Left hindlimb (tissue), 1 donor: Measurements from ENCODE around the gene SEPTIN12.
"Not testable (repeated sequence)": the region's sequence is repeated elsewhere in the genome, so short reads cannot be mapped to it uniquely, and the experiment has no call there.

ENCODE experiments used
- DNase-seq: peaks from one replicate; pipeline ENCODE4 v3.0.0-alpha.2; 2018

Gene SEPTIN12

GRCh38 chr16:4801962-4802658, 14.0 kb upstream of the SEPTIN12 start, which contains the start of gene ROGDI:
TSS of gene ROGDI (minus strand) at chr16:4802633. CDS start at chr16:4802571, 62 bp downstream.
- DNase-seq: no peak

GRCh38 chr16:4801051-4801961, 13.2 kb upstream of the SEPTIN12 start:
- no peak for DNase-seq

GRCh38 chr16:4800290-4801041, 12.3 kb upstream of the SEPTIN12 start:
- no peak for DNase-seq

GRCh38 chr16:4799171-4799855, 11.2 kb upstream of the SEPTIN12 start:
- no peak for DNase-seq

- DNase-seq: no peak
Measured at GRCh38 chr16:4798456-4798855, 10.3 kb upstream of the SEPTIN12 start.

GRCh38 chr16:4797805-4798252, 9.7 kb upstream of the SEPTIN12 start:
- no peak for DNase-seq

GRCh38 chr16:4796982-4797804, 9.0 kb upstream of the SEPTIN12 start:
- no peak for DNase-seq

- no peak for DNase-seq
Measured at GRCh38 chr16:4795828-4796572, 7.9 kb upstream of the SEPTIN12 start.

GRCh38 chr16:4795181-4795827, 7.2 kb upstream of the SEPTIN12 start, which contains the start of gene SMIM22:
TSS of gene SMIM22 (plus strand) at chr16:4795369. CDS start at chr16:4795735, 366 bp downstream.
- DNase-seq: no peak

GRCh38 chr16:4792951-4793513, 4.9 kb upstream of the SEPTIN12 start:
- no peak for DNase-seq

- DNase-seq: no peak
Measured at GRCh38 chr16:4790871-4791270, 2.7 kb upstream of the SEPTIN12 start.

GRCh38 chr16:4790261-4790660, 2.1 kb upstream of the SEPTIN12 start:
- no peak for DNase-seq

- no peak for DNase-seq
Measured at GRCh38 chr16:4788910-4789309, 765 bp upstream of the SEPTIN12 start.

GRCh38 chr16:4788489-4788889, 344 bp upstream of the SEPTIN12 start:
- no peak for DNase-seq

- DNase-seq: no peak
Measured at GRCh38 chr16:4787068-4787467, 1.1 kb downstream of the SEPTIN12 start.

GRCh38 chr16:4785758-4786433, 2.2 kb downstream of the SEPTIN12 start:
- no peak for DNase-seq

- DNase-seq: not testable (repeated sequence)
Measured at GRCh38 chr16:4784444-4784987, 3.6 kb downstream of the SEPTIN12 start.

GRCh38 chr16:4783951-4784336, 4.2 kb downstream of the SEPTIN12 start:
- no peak for DNase-seq
